Esophagus squamous epithelium (tissue), 5 donors: ENCODE measurements around the gene LRRC72. TPM values are rescaled to one million over a fixed set of nuclear protein-coding genes. Genes with fewer than 3 reads are reported as not detected.

ENCODE experiments used
- DNase-seq: peaks from one replicate; lab custom pipeline; 2025; lab: John Stamatoyannopoulos, UW
- H3K27ac ChIP-seq, 4 donors: fragments of 200-600 bp; sonication (generic); one replicate each; pipeline ENCODE4 v1.5.1; 2016 to 2019; ENCODE audit warnings: mild to moderate bottlenecking in 1 of 4
- H3K27me3 ChIP-seq, 4 donors: fragments of 200-600 bp; sonication (generic); 1 replicate in 3 of 4; 2 replicates in 1 of 4; pipeline versions ENCODE4 v1.5.1 to v1.6.0; 2017 to 2021; ENCODE audit warnings: antibody characterized with exemption in 1 of 4
- H3K36me3 ChIP-seq, 3 donors: fragments of 200-600 bp; sonication (generic); one replicate each; pipeline ENCODE4 v1.5.1; 2016 to 2019
- H3K4me1 ChIP-seq, 3 donors: fragments of 200-600 bp; sonication (generic); one replicate each; pipeline ENCODE4 v1.5.1; 2017 to 2019
- H3K4me3 ChIP-seq, 4 donors: fragments of 200-600 bp; sonication (generic); 1 replicate in 3 of 4; 2 replicates in 1 of 4; pipeline ENCODE4 v1.5.1; 2016 to 2019; ENCODE audit warnings: mild to moderate bottlenecking in 2 of 4, moderate library complexity in 1 of 4
- H3K9me3 ChIP-seq, 3 donors: fragments of 200-600 bp; sonication (generic); one replicate each; pipeline ENCODE4 v1.5.1; 2016 to 2019
- CTCF ChIP-seq, 6 experiments: fragments of 450-650 bp in 4 of 6; fragments of 200-600 bp in 2 of 6; sonication (generic) in 2 of 6; IDR thresholded peaks; one replicate each; pipeline ENCODE4 v1.5.1; 2016 to 2019; ENCODE audit warnings: antibody characterized with exemption in 6 of 6, mild to moderate bottlenecking in 4 of 6, moderate library complexity in 4 of 6
- POLR2A ChIP-seq, 4 donors: fragments of 450-650 bp; IDR thresholded peaks; one replicate each; pipeline ENCODE4 v1.6.1; 2017; ENCODE audit warnings: antibody characterized with exemption in 4 of 4, mild to moderate bottlenecking in 4 of 4, moderate library complexity in 3 of 4
- WGBS, 2 donors: methylation state at CpG; one replicate each; pipeline ENCODE4 v1.1.5; 2018; 5-methylcytosine and 5-hydroxymethylcytosine counted together
- intact Hi-C: fragments of 100-400 bp; cut with DNase I; formaldehyde crosslinking; loops from one replicate; pipeline ENCODE4 v1.15.0; 2022
- total RNA-seq, 4 donors: library from RNA; depleted of rRNA; stranded (reverse); fragments of >200 nt; gene quantifications; one replicate each; pipeline ENCODE4 v1.1.0, GENCODE V29; 2016
- donor health status: DM: yes; HTN: yes; CAD: no.

The LRRC72 gene
- total RNA-seq, 4 donors from 2014 or later, result not detected

DNA sequence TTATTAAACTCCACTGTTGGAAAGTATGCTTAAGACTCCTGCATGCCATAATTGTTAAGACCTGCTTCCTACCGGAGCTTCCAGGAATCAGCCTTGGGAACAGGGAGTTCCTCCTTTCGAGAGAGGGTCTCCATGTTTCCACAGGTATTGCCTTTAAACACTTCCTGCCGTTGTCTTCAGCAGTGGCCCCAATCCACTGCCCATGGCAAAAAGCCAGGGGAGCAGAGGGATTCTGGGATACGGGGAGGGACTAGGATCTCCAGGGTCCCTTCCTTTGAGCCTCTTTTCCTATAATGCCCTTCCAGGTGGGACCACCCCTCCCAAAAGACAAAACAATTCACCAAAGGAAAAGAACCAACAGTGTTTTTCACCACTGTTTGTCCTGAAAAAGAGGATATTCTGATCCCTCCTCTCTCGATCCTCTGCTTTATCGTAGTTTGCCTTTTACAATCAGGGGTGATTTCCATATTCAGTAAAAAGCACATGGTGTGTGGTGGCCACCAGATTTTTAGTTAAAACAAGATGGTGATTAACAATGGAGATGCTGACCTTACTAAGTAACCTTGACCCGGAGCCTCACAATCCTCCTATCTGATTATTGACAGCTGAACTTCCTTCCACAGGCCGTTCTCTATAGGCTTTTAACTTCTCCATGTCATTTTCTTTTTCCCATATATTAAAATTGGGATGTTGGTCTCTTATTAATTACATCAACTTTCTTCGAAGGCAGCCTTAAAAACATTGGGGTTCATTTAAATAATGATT lies 36.0 kb downstream of the LRRC72 start:
- peaks cover 0 to 5% (median 0%) of the 10 kb centered on the region in 4 donors for H3K27me3 ChIP-seq
- no peak overlapping the region for H3K27ac ChIP-seq
- peaks cover 0 to 4% (median 0%) of the 10 kb centered on the region in 3 donors for H3K4me1 ChIP-seq
- no peaks in the 10 kb centered on the region for H3K36me3 ChIP-seq
- no peak overlapping the region for H3K4me3 ChIP-seq
- WGBS, 2 donors, result 83 to 88% methylated on average over 8 to 9 of the region's 9 CpGs
- no peak for DNase-seq
- no peaks in the 10 kb centered on the region for H3K9me3 ChIP-seq
- TF ChIP-seq CTCF (IDR thresholded peaks at IDR 0.05) (no peak), POLR2A (IDR thresholded peaks at IDR 0.05) (no peak)
- intact Hi-C loops, result loop anchor here (10.0 kb wide), 2 partner anchors 128 to 478 kb away; no protein-coding TSS in a partner anchor

DNA sequence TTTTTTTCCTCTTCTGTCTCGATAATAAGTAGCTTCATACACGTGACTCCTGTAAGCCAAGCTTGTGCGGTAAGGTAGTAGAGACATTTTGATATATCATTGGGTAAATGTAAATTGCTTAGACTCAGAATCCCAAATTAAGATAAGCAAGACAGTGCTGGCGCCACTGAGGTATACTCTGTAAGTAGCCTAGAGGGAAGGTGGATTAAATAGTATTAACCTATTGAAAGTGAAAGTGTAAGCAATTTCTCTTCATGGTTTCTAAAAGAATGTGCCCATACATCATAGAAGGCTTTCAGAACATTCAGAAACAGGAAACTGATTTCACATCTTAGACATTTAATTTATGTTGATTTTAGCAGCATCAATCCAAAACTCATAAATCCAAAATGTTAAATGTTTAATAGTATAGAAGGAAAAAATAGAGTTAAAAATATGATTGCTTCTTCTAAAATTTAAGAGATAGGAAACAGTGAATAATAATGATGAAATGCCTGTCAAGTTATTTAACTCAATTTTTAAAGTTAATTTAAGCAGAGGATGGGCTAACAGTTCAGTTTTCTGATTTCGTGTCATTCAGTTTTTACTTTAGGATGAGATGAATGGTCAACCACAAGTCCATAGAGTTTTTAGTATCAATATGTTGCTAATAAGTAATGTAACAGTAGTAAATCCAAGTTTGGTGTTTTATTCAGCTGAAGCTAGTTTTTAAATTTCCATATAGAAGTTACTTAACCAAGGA lies 36.8 kb downstream of the LRRC72 start:
- DNase-seq, result no peak
- H3K27me3 ChIP-seq, result peaks cover 0 to 5% (median 0%) of the 10 kb centered on the region in 4 donors
- peaks cover 0 to 4% (median 0%) of the 10 kb centered on the region in 3 donors for H3K4me1 ChIP-seq
- no peaks in the 10 kb centered on the region for H3K36me3 ChIP-seq
- TF ChIP-seq CTCF (IDR thresholded peaks at IDR 0.05) (no peak), POLR2A (IDR thresholded peaks at IDR 0.05) (no peak)
- H3K27ac ChIP-seq, result no peak overlapping the region
- WGBS, 2 donors, result 19 to 37% methylated on average over 5 of the region's 5 CpGs
- H3K9me3 ChIP-seq, result no peaks in the 10 kb centered on the region
- intact Hi-C loops, result loop anchor here (10.0 kb wide), 2 partner anchors 129 to 479 kb away; no protein-coding TSS in a partner anchor
- peak overlapping the region in 1 of 4 donors; percentile 24 for H3K4me3 ChIP-seq

DNA sequence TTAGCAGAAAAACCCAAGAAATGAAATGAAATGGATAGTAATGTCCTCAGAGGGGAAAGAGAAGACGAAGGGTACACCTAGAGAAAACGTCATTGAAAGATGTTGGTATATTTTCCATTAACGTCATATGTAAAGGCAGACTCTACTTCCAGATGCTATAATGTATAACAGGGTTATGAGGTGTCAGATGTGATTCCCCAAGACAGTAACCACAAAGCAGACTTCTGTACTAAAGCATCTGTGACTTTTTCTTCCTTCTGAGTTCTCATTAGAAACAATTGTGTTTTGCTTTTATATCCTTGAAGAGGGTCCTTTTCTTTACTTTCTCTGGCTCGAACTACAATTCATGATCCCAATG lies 37.4 kb downstream of the LRRC72 start:
- TF ChIP-seq CTCF (IDR thresholded peaks at IDR 0.05) (no peak), POLR2A (IDR thresholded peaks at IDR 0.05) (no peak)
- DNase-seq, result no peak
- Histone ChIP-seq H3K4me3 (no peak overlapping the region), H3K27me3 (peaks cover 0 to 5% (median 0%) of the 10 kb centered on the region in 4 donors), H3K9me3 (no peaks in the 10 kb centered on the region), H3K27ac (no peak overlapping the region), H3K4me1 (peaks cover 0 to 4% (median 0%) of the 10 kb centered on the region in 3 donors), H3K36me3 (no peaks in the 10 kb centered on the region)
- intact Hi-C loops, result loop anchor here (10.0 kb wide), 2 partner anchors 129 to 479 kb away; no protein-coding TSS in a partner anchor
- 76 to 81% methylated on average over 4 of the region's 4 CpGs for WGBS, 2 donors

GRCh38 chr7:16564909-16565426 lies 38.3 kb downstream of the LRRC72 start:
- Histone ChIP-seq H3K4me3 (no peak overlapping the region), H3K9me3 (no peaks in the 10 kb centered on the region), H3K27me3 (peaks cover 0 to 5% (median 0%) of the 10 kb centered on the region in 4 donors), H3K4me1 (peaks cover 0 to 4% (median 0%) of the 10 kb centered on the region in 3 donors), H3K36me3 (no peaks in the 10 kb centered on the region), H3K27ac (no peak overlapping the region)
- intact Hi-C loops, result loop anchor here (10.0 kb wide), 2 partner anchors 130 to 480 kb away; no protein-coding TSS in a partner anchor
- 20 to 29% methylated on average over 13 of the region's 13 CpGs for WGBS, 2 donors
- no peak for DNase-seq
- TF ChIP-seq CTCF (IDR thresholded peaks at IDR 0.05) (peak; percentile 31 to 80 (median 70)), POLR2A (IDR thresholded peaks at IDR 0.05) (no peak)
